Adipocyte (in vitro differentiated cells): ENCODE data around the gene SLC36A1.
A peak's percentile ranks its signal among the peaks of the same experiment; 100 is the strongest.

ENCODE experiments used
- DNase-seq: peaks from one replicate; pipeline ENCODE4 v3.0.0-alpha.2; 2015; ENCODE audit warnings: low read depth
- H3K27me3 ChIP-seq: replicated peaks from 2 replicates; pipeline ENCODE4 v1.7.0; 2013; ENCODE audit warnings: mild to moderate bottlenecking, low read length, moderate library complexity; ENCODE audit not compliant: control insufficient read depth, insufficient read depth
- H3K36me3 ChIP-seq: 2 replicates; pipeline ENCODE4 v1.7.0; 2013; ENCODE audit warnings: low read length, mild to moderate bottlenecking, moderate library complexity; ENCODE audit not compliant: control insufficient read depth, insufficient read depth, severe bottlenecking
- H3K4me1 ChIP-seq: 2 replicates; pipeline ENCODE4 v1.7.0; 2013; ENCODE audit warnings: mild to moderate bottlenecking, low read length, moderate library complexity; ENCODE audit not compliant: control insufficient read depth, insufficient read depth
- H3K4me3 ChIP-seq: 2 replicates; pipeline ENCODE4 v1.7.0; 2013; ENCODE audit warnings: mild to moderate bottlenecking, low read length, moderate library complexity
- H3K9ac ChIP-seq: 2 replicates; pipeline ENCODE4 v1.7.0; 2013; ENCODE audit warnings: mild to moderate bottlenecking, low read length, moderate library complexity
- H3K9me3 ChIP-seq: 2 replicates; pipeline ENCODE4 v1.7.0; 2013; ENCODE audit warnings: mild to moderate bottlenecking, low read length, moderate library complexity; ENCODE audit not compliant: control insufficient read depth

SLC36A1 gene

DNA sequence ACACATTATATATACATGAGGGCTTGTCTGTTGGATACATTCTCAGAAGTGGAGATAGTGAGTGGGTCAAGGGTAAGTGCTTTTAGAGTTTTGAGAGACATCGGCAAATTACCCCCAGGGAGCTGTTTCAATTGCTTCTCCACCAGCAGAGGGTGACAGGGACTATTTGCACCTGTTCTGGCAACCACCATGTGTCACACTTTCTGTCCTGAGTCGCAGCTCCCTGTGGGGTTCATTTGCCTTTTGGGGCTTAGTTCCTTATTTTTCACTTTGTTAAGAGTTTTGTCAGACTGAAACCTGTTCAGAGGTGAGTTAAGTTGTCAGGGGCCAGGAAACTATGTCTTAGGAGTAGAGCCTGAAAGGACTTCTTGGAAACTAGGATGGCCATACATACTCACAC is 20.1 kb upstream of the SLC36A1 start:
- H3K4me1 ChIP-seq, result no peaks in the 10 kb centered on the region
- H3K27me3 ChIP-seq, result peaks cover 12% of the 10 kb centered on the region

DNA sequence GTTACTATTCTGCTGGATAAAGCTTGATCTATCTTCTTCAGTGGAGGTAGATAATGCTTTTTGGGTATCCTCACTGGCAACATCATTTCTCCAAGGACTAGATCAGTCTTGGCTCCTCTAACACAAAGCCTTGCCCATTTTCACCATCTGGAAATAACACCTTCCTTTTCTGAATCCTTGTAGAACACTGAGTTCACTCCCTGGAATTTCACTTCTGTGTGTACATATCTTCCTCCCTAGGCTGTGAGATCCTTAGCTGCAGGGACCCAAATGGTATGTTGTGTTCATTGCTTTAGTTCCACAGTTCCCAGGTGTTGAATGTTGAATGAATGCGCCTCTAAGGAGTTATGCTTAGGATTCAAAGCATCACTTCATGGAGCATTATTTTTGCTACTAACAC is 16.7 kb upstream of the SLC36A1 start:
- H3K4me3 ChIP-seq, result no peak overlapping the region
- no peaks in the 10 kb centered on the region for H3K36me3 ChIP-seq
- H3K9ac ChIP-seq, result no peak overlapping the region
- H3K4me1 ChIP-seq, result no peaks in the 10 kb centered on the region
- peaks cover 5% of the 10 kb centered on the region for H3K27me3 ChIP-seq
- DNase-seq, result no peak
- peaks cover 9% of the 10 kb centered on the region for H3K9me3 ChIP-seq

More for the DNA sequence above, 20.1 kb upstream of the SLC36A1 start:
- no peak overlapping the region for H3K9ac ChIP-seq
- no peaks in the 10 kb centered on the region for H3K36me3 ChIP-seq
- no peak overlapping the region for H3K4me3 ChIP-seq
- no peak for DNase-seq
- H3K9me3 ChIP-seq, result no peaks in the 10 kb centered on the region

DNA sequence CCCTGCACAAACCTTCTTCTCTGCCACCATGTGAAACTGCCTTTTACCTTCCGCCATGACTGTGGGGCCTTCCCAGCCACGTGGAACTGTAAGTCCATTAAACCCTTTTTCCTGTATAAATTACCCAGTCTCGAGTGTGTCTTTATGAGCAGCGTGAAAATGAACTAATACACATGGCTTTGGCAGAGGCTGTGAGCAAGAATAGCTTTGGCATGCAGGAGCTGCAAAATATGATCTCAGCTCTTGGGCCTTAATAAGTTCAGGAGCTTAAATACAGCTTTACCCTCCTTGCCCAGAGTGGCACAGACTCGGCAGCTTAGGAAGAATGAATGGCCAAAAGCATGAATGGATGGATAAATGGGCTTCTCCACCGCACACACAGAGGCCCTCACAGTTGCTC is 15.7 kb upstream of the SLC36A1 start:
- Histone ChIP-seq H3K9ac (no peak overlapping the region), H3K36me3 (no peaks in the 10 kb centered on the region), H3K27me3 (peaks cover 5% of the 10 kb centered on the region), H3K4me1 (no peaks in the 10 kb centered on the region), H3K9me3 (peaks cover 9% of the 10 kb centered on the region), H3K4me3 (no peak overlapping the region)
- DNase-seq, result no peak

DNA sequence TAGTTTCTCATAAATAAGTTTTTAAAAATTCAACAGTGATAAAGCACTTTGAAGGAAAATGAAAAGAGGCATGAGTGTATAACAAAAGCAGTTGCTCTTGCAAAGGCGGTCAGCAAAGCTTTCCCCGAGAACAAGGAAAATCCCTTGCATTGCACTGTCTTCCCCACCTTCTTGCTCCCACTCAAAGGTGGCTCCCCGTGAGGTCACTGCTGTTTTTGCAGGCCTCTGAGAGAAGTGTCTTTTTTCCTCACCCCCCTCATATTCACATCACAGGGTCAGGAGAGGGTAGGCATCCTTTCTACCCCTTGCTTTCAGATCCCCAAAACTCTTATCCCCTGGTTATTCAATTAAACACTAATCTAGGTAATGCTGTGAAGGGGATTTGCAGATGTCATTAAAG is 15.2 kb upstream of the SLC36A1 start:
- no peak for DNase-seq
- Histone ChIP-seq H3K9me3 (peaks cover 9% of the 10 kb centered on the region), H3K9ac (no peak overlapping the region), H3K27me3 (peaks cover 5% of the 10 kb centered on the region), H3K4me1 (no peaks in the 10 kb centered on the region), H3K4me3 (no peak overlapping the region), H3K36me3 (no peaks in the 10 kb centered on the region)

DNA sequence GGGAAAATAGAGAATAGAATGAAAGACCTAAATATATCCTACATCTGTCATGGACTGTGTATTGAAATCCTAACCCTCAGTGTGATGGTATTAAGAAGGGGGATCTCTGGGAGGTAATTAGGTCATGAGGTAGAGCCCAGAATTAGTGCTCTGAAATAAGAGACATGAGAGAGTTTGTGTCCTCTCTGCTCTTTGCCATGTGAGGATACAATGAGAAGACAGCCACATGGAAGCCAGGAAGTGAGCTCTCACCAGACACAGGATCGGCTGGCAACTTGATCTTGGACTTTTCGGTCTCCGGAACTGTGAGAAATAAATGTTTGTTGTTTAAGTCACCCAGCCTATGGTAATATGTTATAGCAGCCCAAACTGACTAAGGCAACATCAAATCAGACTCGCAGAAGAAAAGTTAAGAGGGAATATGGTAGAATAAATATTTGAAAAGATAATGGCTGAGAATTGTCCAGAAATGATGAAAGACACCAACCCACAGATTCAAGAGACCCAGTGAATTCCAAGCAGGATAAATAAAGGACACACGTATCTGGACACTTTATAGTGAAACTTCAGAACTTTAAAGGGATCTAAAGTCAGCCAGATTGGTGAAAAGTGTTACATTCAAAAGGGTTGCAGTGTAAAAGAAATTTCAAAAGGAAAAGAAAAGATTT is 12.7 kb upstream of the SLC36A1 start:
- Histone ChIP-seq H3K36me3 (no peaks in the 10 kb centered on the region), H3K27me3 (peaks cover 15% of the 10 kb centered on the region), H3K9me3 (peaks cover 13% of the 10 kb centered on the region), H3K4me1 (no peaks in the 10 kb centered on the region), H3K9ac (no peak overlapping the region), H3K4me3 (no peak overlapping the region)
- DNase-seq, result no peak

DNA sequence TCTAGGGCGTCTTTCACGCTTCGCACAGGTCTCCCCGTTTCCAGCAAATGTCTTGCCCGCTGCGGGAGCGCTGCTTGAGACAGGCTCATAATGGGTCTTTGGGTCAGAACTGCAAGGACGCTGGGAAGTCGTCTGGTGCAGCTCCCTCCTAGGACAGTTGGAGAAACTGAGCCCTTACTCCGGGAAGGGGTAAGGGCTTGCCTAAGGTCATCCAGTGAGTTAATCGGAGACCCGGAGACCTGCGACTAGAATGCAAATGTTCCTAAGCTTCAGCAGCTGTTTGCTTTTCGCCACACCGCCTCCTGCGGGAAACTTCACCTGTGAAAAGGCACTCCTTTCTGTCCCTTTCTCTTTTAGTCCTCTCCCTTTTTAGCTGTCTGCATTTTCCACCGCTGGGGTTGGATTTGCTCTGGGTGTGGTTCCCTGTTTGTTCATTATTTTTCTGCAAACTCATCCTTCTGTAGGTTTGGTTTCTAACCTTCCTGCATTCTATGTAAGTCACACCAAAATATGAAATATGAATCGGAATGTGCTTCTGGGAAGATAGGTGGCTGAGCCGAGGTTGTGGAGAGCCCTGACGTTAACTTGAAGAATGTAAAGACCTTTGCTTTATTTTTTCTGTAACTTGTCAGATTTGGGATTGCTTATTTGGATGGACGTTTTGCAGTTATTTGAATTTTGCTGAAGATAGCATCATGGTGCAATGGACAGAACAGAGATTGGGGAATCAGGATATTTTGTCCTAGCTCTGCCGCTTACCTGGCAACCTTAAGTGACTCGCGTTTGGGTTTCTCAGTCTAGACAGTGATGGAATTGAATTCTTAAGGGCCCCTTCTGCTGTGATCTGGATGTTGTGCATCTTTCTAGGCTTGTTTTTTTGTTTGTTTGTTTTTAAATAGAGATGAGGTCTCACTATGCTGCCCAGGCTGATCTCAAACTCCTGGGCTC is 909 bp downstream of the SLC36A1 start:
- Histone ChIP-seq H3K4me3 (peak overlapping the region; percentile 99), H3K36me3 (no peaks in the 10 kb centered on the region), H3K9ac (peak overlapping the region; percentile 92), H3K4me1 (peaks cover 25% of the 10 kb centered on the region), H3K9me3 (peaks cover 4% of the 10 kb centered on the region), H3K27me3 (no peaks in the 10 kb centered on the region)
- peak; percentile 49 for DNase-seq

DNA sequence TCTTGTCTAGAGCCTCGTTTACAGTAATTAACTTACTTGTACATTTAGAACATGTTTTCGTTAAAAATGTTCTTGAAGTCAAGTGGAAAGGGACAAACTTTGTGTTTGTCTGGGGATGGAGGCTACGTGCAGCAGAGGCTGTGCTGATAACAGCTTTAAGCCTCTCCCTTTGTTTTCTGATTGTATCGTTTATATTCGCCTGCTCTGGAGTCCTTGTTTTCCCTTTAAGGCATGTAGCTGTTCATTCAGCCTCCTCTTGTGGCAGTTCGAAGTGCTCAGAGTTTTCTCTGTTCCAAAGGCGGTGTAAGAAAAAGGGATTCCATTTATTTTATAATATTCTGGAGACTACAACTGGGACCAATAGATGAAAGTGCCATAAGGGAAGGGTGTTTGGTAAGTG is 1.9 kb downstream of the SLC36A1 start:
- Histone ChIP-seq H3K9ac (peak overlapping the region; percentile 92), H3K4me3 (peak overlapping the region; percentile 99), H3K9me3 (peaks cover 4% of the 10 kb centered on the region), H3K4me1 (peaks cover 28% of the 10 kb centered on the region), H3K27me3 (no peaks in the 10 kb centered on the region), H3K36me3 (no peaks in the 10 kb centered on the region)
- DNase-seq, result peak; percentile 9

DNA sequence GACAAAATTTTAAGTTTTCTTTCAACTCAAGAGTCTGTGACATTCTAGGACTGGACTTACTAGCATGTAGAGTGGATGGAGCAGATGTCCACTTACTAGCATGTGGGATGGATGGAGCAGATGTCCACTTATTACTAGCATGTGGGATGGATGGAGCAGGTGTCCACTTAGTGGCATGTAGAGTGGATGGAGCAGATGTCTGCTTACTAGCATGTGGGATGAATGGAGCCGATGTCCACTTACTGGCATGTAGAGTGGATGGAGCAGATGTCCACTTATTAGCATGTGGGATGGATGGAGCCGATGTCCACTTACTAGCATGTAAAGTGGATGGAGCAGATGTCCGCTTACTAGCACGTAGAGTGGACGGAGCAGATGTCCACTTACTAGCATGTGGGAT is 2.4 kb downstream of the SLC36A1 start:
- DNase-seq, result no peak
- Histone ChIP-seq H3K4me3 (no peak overlapping the region), H3K9me3 (peaks cover 4% of the 10 kb centered on the region), H3K27me3 (no peaks in the 10 kb centered on the region), H3K36me3 (no peaks in the 10 kb centered on the region), H3K9ac (no peak overlapping the region), H3K4me1 (peaks cover 30% of the 10 kb centered on the region)

DNA sequence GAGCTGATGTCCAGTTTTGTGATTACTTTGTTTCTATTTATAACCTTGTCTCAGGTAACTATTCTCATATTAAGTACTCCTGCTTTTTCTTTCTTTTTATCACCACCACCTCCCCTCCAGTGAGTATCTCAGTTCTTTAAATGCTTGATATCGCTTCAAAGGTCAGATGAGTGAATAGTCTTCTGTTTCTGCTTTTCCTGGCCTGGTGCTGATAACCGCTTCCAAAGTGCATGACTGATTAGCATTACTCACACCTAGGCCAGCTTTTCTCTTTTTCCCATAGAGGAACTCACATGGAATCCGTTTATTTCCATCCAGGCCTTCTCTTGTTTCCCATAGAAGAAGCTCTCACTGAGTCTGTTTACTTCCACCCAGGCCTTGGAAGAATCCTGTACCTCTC is 3.2 kb downstream of the SLC36A1 start:
- no peak overlapping the region for H3K4me3 ChIP-seq
- no peaks in the 10 kb centered on the region for H3K27me3 ChIP-seq
- H3K36me3 ChIP-seq, result no peaks in the 10 kb centered on the region
- no peaks in the 10 kb centered on the region for H3K9me3 ChIP-seq
- DNase-seq, result no peak
- no peak overlapping the region for H3K9ac ChIP-seq
- peaks cover 30% of the 10 kb centered on the region for H3K4me1 ChIP-seq

DNA sequence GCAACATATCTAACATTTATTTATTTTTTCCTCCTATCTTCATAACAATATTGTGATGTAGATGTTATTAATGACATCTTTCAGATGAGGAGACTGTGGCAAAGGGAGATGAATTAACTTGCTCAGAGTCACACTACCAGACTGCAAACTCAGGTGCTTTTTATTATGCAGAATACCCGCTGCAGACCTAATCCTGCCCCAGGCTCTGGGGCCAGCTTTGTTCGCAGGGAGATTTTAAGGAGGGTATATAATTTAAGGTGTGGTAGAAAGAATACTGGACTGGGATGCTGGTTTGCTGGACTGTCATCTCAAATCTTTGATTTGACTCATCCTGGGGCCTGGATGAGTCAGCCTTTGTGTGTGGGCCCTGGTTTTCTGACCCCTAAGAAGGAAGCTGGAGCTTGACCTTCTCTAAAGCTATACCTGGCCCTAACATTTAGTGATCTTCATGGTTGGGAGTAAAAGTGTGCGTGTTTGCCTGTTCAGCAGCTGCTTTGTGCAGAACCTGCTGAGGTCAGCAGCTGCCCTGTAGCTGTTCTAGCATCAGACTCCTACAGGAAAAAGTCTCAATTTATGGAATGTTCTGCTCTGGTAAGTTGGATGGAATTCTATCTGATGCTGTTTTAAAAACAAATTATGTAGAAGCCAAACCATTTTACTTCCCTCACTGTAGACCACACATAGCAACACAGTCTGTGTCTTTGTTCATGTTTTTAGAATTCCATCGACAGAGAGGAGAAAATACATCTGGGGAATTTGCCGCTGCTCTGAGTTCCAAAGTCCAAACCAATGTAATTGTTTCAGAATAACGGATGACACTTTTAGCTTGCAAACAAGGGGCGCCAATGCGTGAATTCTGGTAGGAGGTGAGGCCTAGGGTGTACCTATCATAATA is 4.5 kb downstream of the SLC36A1 start:
- H3K36me3 ChIP-seq, result no peaks in the 10 kb centered on the region
- no peak overlapping the region for H3K4me3 ChIP-seq
- no peaks in the 10 kb centered on the region for H3K27me3 ChIP-seq
- H3K9me3 ChIP-seq, result no peaks in the 10 kb centered on the region
- no peak overlapping the region for H3K9ac ChIP-seq
- H3K4me1 ChIP-seq, result peaks cover 26% of the 10 kb centered on the region
- DNase-seq, result peak; percentile 34

DNA sequence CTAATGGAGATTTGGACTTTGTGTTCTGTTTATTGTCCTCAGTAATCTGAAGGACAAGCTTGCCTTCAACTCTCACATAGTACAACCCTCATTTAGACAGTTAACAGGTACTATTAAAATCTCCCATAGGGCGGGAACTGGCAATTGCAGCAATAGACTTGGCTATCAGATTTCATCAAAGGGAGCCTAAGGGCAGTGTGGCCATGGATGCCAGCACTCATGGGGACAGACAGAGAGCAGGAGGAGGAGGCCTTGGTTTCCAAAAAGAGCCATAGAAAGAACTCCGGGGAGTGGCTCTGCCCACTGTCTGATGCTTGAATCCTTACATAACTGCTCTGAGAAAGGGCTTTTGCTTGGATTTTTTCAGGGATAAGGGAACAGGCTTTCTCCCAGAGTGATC is 6.8 kb downstream of the SLC36A1 start:
- no peaks in the 10 kb centered on the region for H3K9me3 ChIP-seq
- H3K27me3 ChIP-seq, result no peaks in the 10 kb centered on the region
- H3K4me1 ChIP-seq, result peaks cover 14% of the 10 kb centered on the region
- no peak overlapping the region for H3K9ac ChIP-seq
- no peak overlapping the region for H3K4me3 ChIP-seq
- H3K36me3 ChIP-seq, result no peaks in the 10 kb centered on the region
- DNase-seq, result peak; percentile 29
